CD4-positive, alpha-beta T cell treated with Interferon alpha-2 for 1 hour (primary cell): Measurements from ENCODE around the gene NUPR1.
"Not testable (repeated sequence)": the region's sequence is repeated elsewhere in the genome, so short reads cannot be mapped to it uniquely, and the experiment has no call there.

Experiments
- DNase-seq, 2 donors: peaks; one replicate each; pipeline ENCODE4 v3.0.0-alpha.2; 2020 to 2022

The NUPR1 gene

GRCh38 chr16:28497861-28498599 is 40.7 kb downstream of the NUPR1 start:
- DNase-seq: no peak

GRCh38 chr16:28497386-28497785 is 41.4 kb downstream of the NUPR1 start:
- DNase-seq: no peak

- no peak for DNase-seq
These were observed 41.9 kb downstream of the NUPR1 start for GRCh38 chr16:28496844-28497243.

GRCh38 chr16:28495795-28496749 is 42.7 kb downstream of the NUPR1 start:
- no peak for DNase-seq

- no peak for DNase-seq
These were observed 43.5 kb downstream of the NUPR1 start for GRCh38 chr16:28495098-28495793.

- peak; percentile 87 to 91 for DNase-seq
These were observed 44.5 kb downstream of the NUPR1 start, which contains the start of gene APOBR for GRCh38 chr16:28494121-28494851. Gene APOBR, plus strand, starts transcription at chr16:28494643. Its CDS starts 39 bp downstream, at chr16:28494682.

- DNase-seq: no peak
These were observed 46.3 kb downstream of the NUPR1 start for GRCh38 chr16:28492511-28492910.

- peak; percentile 91 for DNase-seq
These were observed 46.8 kb downstream of the NUPR1 start, which contains the start of gene CLN3 for GRCh38 chr16:28491970-28492474. Gene CLN3, minus strand, starts transcription at chr16:28492074. Its CDS starts 315 bp downstream, at chr16:28491759.

- DNase-seq: no peak
These were observed 47.4 kb downstream of the NUPR1 start for GRCh38 chr16:28491230-28491969.

- no peak for DNase-seq
These were observed 52.5 kb downstream of the NUPR1 start for GRCh38 chr16:28486266-28486665.

- not testable (repeated sequence) for DNase-seq
These were observed 55.4 kb downstream of the NUPR1 start for GRCh38 chr16:28483361-28483760.
